Amniotic stem cell (primary cell): ENCODE data around the gene TMEM132D.
A peak's percentile ranks its signal among the peaks of the same experiment; 100 is the strongest.

ENCODE experiments used
- DNase-seq: peaks from one replicate; lab custom pipeline; 2025; lab: John Stamatoyannopoulos, UW

The TMEM132D gene

DNA sequence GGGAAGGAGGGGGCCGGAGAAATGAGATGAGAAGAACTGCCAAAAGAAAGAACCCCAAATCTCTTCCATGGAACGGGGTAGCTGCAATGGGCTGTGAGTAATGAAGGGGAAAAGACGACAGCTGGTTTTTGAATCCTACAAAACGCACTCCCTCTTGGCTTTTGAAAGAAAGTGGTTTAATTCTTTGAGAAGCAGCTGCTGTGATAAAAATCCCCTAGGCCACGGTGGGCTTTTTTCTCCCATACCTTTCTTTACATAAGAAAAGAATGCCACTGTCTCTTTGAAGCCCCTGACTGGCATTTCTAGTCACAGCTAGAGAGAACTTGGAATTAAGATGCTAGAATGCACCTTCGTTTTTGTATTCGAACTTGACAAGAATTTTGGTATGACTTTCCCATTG, 564.5 kb downstream of the TMEM132D start:
- DNase-seq: no peak

DNA sequence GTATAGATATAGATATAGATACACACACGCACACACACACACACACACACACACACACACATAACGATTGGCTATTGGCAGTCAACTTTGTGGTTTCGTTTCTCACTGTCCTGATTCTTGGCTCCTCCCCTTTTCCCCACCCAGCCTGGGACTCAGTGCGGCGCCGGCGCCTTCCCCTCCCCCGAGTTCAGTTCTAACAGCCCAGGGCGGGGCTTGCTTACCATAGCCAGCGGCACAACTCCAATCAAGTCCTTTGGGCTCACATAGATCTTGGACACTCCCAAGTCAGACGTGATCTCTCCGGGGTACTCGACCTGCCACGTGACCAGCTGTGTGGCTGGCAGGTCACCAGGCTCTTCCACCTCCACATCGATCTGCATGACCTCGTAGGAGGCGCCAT, 566.4 kb downstream of the TMEM132D start:
- no peak for DNase-seq

DNA sequence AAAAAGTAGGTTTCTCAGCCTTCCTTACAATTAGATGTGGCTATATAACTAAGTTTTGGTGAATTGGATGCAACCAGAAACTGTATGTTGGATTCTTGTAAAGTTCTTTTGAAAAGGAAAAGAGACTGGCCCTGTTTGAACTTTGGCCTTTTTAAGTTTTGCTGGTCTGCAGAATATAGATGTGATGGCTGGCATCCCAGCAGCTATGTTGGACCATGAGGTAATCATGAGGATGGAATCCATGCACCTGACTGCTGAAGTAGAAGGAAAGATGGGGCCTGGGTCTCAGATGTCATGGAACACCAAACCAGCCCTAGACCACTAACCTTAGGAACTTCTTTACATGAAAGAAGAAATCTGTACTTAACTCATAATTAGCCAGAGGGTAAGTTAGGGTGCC, 568.1 kb downstream of the TMEM132D start:
- DNase-seq: no peak

DNA sequence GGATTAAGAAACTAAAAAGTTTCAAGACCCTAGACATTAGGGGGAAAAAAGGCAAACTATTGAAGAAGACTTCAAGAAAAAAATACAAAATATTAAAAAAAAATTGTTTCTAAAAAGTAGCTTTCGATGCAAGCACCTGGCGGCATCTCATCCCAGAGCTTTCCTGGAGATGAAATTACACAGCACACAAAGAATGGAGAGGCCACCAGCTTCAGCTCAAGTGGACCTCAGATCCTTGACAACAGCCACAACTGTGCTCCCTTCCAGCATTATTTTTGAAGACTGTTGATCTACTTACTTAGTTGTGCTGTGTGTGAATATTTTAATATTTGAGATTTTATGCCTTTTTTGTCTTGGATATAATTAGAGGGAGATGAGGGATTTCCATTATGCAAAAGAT, 571.5 kb downstream of the TMEM132D start:
- DNase-seq: no peak

DNA sequence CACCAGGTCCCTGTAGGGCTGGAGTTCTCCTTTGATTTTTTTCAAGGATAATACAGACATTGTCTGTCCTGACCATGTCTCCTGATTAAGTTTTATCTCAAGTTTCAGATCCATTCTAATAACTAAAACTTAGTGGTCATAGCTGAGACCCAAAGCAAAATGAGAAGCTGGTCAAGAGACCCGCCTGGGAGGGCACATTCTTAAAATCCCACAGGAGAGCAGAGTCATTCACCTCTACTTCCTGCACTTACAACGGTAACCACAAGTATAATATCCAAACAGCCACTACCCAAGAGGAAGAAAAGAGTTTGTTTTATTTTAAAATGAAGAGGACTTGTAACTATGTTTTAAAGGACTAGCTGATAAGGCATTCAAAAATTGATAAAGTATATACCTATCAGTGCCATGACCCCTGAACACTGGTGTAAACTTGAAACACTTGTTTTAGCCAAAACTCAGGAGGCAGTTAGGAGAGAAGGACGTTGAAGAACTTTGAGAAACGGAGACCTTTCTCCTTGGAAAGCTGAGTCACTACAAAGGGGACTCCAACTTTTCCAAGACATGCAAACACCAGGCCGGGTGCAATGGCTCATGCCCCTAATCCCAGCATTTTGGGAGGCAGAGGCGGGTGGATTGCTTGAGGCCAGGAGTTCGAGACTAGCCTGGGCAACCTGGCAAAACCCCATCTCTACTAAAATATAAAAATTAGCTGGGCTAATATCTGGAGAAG, 572.3 kb downstream of the TMEM132D start:
- DNase-seq: no peak

DNA sequence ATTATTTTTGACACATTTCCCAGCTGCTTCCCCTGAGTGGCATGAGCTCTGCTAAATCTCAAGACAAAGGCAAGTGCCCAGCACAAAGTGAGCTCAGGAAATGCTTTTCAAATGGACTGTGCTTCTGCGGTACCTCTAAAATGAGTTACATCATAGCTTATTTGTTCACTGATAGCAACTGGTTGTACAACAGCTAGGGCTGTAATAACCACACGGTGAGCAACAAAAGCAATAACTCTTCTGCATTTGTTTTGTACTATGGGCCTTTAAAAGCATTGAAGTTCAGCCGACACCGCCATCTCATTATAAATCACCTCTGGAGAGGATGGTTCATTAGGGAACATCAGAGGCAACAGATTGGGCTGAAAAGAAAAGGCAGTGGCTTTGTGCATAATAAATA, 575.6 kb downstream of the TMEM132D start:
- no peak for DNase-seq

DNA sequence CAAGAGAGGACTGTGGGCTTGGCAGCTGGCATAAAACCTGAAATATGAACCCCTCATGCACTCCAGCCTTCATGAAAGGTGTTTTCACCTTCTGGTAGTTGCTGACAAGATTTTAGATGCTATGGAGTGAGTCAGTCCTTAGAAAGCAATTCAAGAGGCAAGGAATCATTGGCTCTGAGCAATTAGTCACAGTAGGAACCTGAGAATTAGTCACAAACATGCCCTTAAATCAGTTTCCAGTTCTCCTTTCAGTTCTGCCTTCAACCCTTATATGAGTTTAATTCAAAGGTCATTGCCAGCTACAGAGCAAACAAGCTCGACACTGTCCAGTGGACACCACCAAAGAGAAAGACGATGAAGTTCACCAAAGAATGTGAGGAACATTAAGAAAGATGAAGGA, 578.3 kb downstream of the TMEM132D start:
- DNase-seq: no peak

DNA sequence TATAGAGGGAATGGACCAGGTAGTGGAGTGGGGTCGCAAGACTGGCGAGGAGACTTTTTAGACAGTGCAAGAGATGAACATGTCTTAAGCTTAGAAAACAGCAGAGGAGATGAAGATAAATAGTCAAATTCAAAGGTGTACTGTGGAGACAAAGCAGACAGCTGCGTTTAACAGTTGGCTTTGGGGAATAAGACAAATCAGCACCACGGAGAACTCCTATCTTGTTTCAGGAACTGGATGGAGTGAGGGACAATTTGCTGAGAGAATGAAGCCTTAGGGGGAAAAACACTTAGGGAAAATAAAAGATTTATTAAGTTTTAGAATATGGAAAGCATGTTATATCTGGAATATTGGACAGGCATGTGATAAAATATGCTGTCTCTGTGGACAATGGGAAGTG, 591.8 kb downstream of the TMEM132D start:
- DNase-seq: no peak

DNA sequence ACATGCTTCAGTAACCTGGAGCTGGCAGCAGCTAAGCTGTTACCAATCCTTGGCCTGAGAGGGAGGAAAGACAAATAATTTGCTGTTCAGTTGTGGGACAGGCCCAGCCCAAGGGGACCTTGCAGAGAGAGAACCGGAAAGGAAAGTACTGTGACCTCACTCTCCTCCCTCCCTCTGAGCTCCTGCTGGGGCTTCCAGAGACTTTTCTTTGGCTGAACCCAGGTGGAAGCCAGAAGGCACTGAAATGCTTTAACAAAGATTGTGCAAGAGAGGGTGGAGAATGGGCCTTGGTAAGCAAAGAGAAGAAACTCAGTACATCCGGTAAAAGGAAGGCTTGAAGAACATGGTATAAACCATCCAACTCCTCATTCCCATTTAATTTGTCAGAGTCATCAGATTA, 593.5 kb downstream of the TMEM132D start:
- no peak for DNase-seq

DNA sequence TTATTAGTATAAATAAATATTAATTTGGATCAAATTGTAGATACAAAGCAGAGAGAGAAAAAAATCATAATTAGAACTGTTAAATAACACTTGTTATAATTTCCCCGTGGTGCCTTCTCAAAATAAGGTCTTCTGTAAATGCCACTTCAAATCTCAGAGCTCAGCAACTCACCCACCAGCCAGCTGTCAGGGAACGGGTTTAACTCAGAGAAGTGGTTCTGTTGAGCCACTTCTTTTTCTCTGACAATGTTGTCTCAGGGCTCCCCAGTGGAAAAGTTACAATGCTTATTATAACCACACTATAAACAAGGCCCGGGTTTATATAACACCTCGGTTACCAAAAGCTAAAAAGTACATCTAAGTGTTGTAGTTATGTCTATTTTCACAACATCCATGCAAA, 598.0 kb downstream of the TMEM132D start:
- DNase-seq: no peak

DNA sequence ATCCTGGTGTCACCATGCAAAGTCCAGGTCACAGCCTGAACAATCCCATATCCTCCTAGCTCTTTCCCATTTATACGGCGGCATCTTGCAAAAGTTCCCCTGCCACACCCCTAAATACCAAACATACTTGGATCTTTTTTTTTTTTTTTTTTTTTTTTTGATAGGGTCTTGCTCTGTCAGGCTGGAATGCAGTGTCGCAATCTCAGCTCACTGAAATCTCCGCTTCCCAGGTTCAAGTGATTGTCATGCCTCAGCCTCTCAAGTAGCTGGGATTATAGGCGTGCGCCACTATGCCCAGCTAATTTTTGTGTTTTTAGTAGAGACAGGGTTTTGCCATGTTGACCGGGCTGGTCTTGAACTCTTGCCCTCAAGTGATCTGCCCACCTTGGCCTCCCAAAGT, 599.3 kb downstream of the TMEM132D start:
- DNase-seq: no peak

DNA sequence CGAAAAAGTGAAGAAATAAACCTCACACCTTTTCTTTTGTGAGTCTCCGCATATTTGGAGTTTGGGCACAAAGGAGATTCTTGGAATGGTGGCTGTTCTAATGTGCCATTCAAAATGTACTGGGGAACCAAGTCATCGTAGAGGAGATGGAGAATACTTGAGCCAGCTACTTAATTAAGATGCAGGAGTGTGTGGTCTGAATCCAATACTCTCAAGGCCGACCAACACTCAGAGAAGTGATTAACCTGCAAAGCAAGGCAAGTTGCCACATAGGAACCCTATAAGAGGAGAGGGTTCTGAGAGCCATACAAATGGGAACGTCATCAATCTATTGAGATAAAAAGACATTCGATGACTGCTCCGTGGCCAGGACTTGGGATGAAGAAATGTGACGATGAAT, 603.8 kb downstream of the TMEM132D start:
- DNase-seq: no peak

DNA sequence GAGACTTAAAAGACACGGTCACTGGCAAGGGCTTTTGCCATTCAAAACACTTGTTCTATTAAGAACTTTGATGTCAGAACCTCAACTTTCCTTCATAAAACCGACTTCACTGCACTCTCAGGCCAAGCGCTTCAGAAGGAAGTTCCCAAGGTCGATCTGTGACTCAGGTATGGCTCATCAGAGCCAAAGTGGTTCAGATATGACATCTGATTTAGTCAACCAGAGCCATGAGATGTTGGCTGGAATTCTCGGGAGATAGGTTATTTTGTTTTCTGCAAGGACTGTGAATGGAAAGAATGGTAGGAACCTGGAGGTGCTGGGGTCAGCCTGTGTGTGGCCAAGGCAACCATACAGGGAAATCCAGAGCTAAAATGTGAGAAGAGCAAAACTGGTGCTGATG, 604.9 kb downstream of the TMEM132D start:
- DNase-seq: no peak

DNA sequence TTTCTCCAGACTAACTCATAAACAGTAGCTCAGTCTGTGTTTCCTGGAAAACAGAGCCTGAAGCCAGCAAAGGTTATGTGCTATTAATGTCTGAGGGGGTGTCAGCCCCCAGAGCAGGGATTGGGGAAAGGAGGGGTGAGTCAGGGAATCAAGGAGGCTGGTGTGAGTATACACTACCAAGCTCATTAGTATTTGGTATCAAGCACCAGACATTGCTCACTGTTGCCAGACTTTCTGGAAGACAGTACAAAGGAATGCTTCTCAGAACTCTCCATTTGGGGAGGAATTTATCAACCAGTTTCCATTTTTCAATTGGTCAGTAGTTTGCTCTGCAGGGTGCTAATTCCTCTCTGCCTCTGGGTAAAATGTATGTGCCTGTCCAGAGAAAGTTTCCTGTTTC, 607.2 kb downstream of the TMEM132D start:
- DNase-seq: no peak

DNA sequence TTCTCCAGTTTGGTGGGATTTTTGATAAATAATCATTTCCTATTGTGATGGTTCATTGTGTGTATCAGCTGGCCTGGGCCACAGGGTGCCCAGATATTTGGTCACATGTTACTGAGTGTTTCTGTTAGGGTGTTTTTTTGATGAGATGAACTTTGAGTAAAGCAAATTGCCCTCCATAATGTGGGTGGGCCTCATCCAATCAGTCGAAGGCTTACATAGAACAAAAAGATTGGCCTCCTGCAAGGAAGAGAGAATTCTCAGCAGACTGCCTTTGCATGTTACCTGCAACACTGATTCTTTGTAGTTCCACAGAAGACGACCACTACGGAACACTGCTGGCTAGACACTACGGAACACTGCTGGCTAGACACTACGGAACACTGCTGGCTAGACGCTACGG, 609.0 kb downstream of the TMEM132D start:
- DNase-seq: no peak

DNA sequence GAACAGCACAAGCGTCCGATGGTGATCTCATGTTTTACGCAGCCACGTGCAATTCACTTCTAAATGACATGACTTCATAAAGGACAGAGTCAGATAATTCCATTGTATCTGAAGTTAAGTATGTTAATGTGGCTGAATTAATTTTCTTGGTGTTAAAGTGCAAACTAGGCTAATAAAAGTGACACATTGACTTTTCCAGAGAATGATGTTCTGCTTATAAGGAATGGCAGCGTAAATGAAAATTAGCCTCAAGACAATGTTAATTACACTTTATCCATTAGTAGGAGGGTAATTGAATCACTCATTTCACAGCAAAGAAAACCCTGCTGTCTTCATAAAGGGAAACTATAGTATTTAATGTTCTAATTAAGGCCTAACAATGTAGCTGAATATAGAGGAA, 624.1 kb downstream of the TMEM132D start:
- no peak for DNase-seq

DNA sequence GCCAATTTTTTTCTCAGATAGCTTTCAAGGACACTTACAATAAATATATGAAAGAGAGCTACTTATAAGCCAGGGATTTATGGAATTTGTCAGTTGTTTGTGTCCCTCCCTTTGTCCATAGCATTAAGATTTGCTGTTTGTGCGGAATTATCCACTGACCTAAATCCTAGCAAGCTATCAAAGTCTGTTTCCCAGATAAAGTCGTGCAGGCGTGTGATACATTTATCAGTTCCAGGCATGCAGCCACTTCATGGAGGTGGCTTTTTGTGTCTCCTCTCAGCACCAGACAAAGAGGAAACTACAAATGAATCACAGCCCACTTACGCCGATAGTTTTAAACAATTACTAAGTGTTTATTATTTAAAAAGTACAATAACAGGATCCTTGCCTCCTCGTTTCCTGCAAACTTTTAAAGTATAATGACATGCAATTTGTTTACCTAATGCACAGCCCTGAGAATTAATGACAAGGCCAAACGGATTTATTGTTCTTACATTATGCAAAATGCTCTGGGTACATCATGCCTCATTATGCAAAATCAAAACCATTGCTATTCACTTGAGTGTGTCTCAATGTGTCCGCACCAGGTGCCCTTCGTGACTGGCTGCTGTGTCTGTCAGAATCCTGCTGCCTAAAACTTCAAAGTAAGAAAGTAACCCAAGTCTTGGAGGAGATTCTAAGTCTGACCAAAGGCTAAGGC, 627.3 kb downstream of the TMEM132D start:
- DNase-seq: no peak

DNA sequence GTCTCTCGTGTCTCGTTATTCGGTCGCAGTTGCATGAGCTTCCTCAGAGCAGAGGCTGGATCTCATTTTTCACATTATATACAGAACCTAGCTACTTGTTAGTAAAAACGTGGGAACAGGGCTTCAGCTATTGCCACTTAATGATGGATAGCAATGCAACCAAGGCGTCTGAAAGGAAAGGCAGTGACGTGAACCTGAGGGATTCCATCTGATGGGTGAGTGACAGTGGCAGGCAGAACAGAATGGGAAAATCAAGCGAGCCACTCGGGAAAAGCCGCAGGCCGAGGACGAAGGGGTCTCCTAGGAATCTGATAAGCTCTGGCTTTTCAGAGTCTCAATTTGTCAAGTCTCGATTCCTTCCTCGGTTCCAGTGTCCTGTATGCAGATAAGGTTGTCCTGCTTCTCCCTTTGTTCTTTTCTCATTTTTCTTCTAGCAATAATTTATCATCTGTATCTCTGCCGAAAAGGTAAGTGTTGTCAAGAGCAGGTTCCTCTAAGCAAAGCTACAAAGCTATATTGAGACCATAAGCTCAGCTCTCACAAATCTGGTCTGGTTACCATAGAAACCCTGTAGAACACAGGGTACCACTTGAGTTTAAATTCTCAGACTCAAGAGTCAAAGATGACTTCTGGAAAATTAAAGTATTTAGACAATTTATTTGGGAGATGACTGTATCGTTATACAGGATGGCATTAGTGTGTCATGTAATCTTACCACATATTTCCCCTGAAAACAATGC, 633.9 kb downstream of the TMEM132D start:
- DNase-seq: no peak

DNA sequence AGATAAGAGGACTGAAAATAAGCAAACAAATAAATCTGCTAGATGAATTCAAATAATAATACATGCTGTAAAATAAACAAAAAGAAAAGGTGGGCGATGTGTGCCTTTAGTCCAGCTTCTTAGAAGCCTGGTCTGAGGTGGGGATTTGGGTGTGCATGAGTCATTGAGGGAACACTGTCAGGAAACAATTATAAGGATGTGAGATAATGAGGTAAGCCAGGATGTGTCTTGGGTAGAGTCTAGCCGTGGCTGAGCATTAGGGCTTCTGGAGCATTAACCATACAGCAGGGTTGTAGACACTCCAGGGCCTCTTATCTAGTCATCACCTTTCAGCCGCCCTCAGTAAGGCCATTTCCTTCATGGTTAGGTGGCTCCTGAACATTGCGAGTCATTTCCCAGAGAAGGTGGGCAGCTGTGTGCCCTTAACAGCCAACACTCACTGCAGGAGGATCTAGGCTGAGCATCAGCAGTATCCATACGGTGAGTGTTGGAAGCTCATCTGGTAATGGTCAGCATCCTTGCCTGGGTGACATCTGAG, 645.0 kb downstream of the TMEM132D start:
- DNase-seq: no peak

DNA sequence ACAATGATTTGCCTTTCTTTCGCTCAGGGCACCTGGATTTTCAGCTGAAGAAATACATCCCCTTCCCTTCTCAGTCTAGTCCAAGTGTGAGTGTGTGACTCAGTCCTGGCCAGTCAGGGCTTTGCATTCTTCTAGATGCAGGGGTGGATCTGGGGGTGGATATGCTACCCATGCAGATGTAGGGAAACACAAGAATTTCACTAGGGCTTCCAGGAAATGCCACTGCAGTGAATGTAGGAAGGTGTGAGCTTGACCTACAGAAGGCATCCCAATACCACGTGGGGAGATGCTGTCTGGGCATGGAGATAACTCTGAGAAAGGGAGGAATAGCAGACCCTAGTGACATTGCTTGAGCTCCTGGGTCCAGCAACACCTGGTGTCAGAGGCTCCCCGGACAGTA, 646.3 kb downstream of the TMEM132D start:
- DNase-seq: peak; percentile 14

DNA sequence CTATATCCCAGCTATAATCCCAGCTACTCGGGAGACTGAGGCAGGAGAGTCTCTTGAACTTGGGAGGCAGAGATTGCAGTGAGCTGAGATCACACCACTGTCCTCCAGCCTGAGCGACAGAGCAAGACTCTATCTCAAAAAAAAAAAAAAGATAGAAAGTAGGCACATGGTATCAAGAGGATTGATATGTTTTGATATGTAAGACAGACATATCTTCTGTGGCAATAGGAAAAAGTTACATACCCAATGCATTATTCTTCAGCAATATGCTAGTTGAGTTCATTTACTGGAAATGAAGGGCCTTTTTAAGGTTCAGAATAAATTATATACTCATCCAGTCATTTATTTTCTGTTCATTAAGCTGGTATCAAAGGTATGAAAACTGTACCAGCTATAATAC, 657.2 kb downstream of the TMEM132D start:
- DNase-seq: no peak

DNA sequence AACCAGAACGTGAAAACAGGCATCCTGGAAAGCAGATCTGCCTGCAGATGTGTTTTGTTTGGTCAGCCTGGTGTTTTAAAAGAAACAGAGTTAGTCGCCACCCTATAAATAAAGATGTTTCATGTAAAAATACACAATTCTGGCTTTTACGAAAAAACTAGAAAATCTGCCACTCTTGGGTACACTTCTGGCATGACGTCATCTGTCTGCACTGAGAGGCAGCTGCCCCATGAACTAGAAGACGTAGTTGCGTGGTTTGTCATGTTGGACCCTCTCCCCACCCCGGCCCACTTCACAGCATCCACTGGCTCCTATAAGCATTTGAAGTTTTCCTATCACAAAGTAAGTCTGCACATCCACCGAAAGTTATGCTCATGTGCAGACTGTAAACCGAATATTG, 658.1 kb downstream of the TMEM132D start:
- DNase-seq: no peak

DNA sequence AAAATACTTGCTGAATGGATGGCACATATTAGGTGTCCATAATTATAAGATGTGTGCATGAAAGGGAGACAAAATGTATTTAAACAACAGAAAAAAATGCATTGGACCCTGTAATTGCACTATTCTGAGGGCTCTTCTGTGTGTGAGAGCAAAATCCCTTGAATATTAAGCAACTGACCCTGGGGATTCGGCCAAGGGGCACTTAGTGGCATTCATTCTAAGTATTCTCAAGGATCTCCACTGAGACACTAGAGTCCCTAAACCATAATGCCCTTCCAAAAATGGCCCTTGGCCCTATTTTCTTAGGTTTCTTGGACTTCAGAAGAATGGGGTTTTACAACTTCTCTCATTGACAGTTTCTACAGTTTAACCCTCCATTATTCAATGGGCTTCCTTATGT, 662.0 kb downstream of the TMEM132D start:
- DNase-seq: no peak
